ENCODE results near the gene ZNF354B. TPM values are rescaled to one million over a fixed set of nuclear protein-coding genes. Genes with fewer than 3 reads are reported as not detected.

The ZNF354B gene
- total and polyA plus RNA-seq, 2 of the 8 experiments (the other 6 are each of a cell fraction or from before 2014, with no cell fraction given), result 5.0 to 10.8 TPM

DNA sequence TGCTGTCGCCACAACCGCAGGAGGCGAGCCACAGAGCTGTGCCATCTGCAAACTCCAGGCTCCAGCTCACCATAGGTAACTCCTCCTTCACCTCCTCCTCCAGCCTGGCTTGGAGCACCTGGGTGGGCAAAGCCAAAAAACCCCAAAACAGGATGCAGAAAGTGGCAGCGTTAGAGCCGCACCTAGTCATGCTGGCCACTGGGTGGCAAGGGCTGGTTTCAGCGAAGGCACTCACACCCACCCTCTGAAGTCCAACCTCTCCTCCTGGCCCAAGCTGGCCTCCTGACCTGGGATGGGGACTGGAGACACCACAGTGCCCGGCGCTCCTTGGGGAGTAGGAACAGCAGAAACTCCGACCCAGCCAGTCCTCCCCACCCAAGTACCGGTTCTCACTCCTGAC lies 28.7 kb upstream of the ZNF354B start:
- H3K36me3 ChIP-seq (ENCODE audit: control insufficient read depth in 2 of 4, insufficient read depth in 4 of 4, low read length in 3 of 4), result no peaks in the 10 kb centered on the region
- no peaks in the 10 kb centered on the region for H3K27me3 ChIP-seq (replicated peaks in 1 of 4; ENCODE audit: control insufficient read depth in 3 of 4, extremely low read depth in 1 of 4, insufficient read depth in 3 of 4, low read length in 3 of 4)
- no peak overlapping the region for H4K5ac ChIP-seq (ENCODE audit: insufficient read length, low read depth, low read length)
- no peak overlapping the region for H3K4me3 ChIP-seq (ENCODE audit: extremely low read depth in 1 of 4, insufficient read depth in 2 of 4, low read depth in 3 of 4, low read length in 4 of 4)
- H3K18ac ChIP-seq (ENCODE audit: extremely low read depth, low read length), result no peak overlapping the region
- H2BK12ac ChIP-seq (ENCODE audit: low read depth, low read length), result no peak overlapping the region
- peaks cover 0 to 26% of the 10 kb centered on the region in 2 experiments; a peak in 2 of 4 replicates for H3K9me3 ChIP-seq (ENCODE audit: insufficient read depth in 2 of 2, low read depth in 1 of 2, low read length in 1 of 2)
- H3K4me2 ChIP-seq (ENCODE audit: insufficient read depth in 1 of 2, low read depth in 2 of 2, low read length in 2 of 2), result no peak overlapping the region
- no peak overlapping the region for H2BK15ac ChIP-seq (ENCODE audit: low read length)
- CTCF ChIA-PET (ENCODE audit: partially characterized antibody), result interaction anchor here (0.7 to 2.5 kb wide), 5 partner anchors 13 to 65 kb away, joined by 3 to 6 read pairs (median 3); no protein-coding TSS in a partner anchor
- H3K27ac ChIP-seq (ENCODE audit: low read depth, low read length), result no peak overlapping the region
- no peak overlapping the region for H3K9ac ChIP-seq (replicated peaks in 1 of 4; ENCODE audit: extremely low read depth in 1 of 4, low read depth in 3 of 4, low read length in 3 of 4)
- FAIRE-seq (no peak), DNase-seq (ENCODE audit: low read depth in 1 of 2, low spot score in 2 of 2) (no peak)
- no peak overlapping the region for H4K91ac ChIP-seq (replicated peaks; ENCODE audit: insufficient read length, low read length)
- H3K79me1 ChIP-seq (ENCODE audit: low read depth, low read length), result no peaks in the 10 kb centered on the region
- no peaks in the 10 kb centered on the region for H3K4me1 ChIP-seq (replicated peaks in 1 of 4; ENCODE audit: control insufficient read depth in 3 of 4, insufficient read depth in 4 of 4, low read length in 3 of 4)
- 78% methylated on average over 9 of the region's 10 CpGs; no CpG with 5 or more reads in 1 of the 2 experiments for WGBS, 2 experiments (ENCODE audit: extremely low coverage in 1 of 2, insufficient coverage in 1 of 2, insufficient read length in 1 of 2, insufficient replicate concordance in 2 of 2, low coverage in 1 of 2, low lambda C conversion rate in 2 of 2, missing lambda C conversion rate in 1 of 2)
- no peak for TF ChIP-seq RBBP5 (IDR thresholded peaks at IDR 0.05; ENCODE audit: borderline replicate concordance, low read depth, low read length)
- peak in 1 of 2 experiments; percentile 15; a peak in 1 of 4 replicates for TF ChIP-seq RAD21 (IDR thresholded peaks at IDR 0.05 in 1 of 2, conservative IDR thresholded peaks at IDR 0.05 in 1 of 2; ENCODE audit: low read depth in 2 of 2, low read length in 2 of 2)
- TF ChIP-seq SIX5 (IDR thresholded peaks at IDR 0.05; ENCODE audit: low read depth, low read length), result no peak
- TF ChIP-seq, protein P1, sequence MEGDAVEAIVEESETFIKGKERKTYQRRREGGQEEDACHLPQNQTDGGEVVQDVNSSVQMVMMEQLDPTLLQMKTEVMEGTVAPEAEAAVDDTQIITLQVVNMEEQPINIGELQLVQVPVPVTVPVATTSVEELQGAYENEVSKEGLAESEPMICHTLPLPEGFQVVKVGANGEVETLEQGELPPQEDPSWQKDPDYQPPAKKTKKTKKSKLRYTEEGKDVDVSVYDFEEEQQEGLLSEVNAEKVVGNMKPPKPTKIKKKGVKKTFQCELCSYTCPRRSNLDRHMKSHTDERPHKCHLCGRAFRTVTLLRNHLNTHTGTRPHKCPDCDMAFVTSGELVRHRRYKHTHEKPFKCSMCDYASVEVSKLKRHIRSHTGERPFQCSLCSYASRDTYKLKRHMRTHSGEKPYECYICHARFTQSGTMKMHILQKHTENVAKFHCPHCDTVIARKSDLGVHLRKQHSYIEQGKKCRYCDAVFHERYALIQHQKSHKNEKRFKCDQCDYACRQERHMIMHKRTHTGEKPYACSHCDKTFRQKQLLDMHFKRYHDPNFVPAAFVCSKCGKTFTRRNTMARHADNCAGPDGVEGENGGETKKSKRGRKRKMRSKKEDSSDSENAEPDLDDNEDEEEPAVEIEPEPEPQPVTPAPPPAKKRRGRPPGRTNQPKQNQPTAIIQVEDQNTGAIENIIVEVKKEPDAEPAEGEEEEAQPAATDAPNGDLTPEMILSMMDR (IDR thresholded peaks at IDR 0.05; ENCODE audit: control extremely low read depth in 1 of 3, insufficient read depth in 1 of 3, low read depth in 1 of 3, low read length in 3 of 3), result peak; percentile 12 to 44 (median 42); a peak in 3 of 4 replicates
- H2AK5ac ChIP-seq (ENCODE audit: low read depth, low read length), result no peak overlapping the region
- no peak overlapping the region for H3K56ac ChIP-seq (replicated peaks; ENCODE audit: insufficient read length, low read depth, low read length)
- H2BK120ac ChIP-seq (replicated peaks; ENCODE audit: low read depth, low read length), result no peak overlapping the region
- H3K23me2 ChIP-seq (ENCODE audit: low read depth, low read length), result no peaks in the 10 kb centered on the region
- H2AFZ ChIP-seq (ENCODE audit: low read length), result no peak overlapping the region
- no peak overlapping the region for H3K4ac ChIP-seq (replicated peaks; ENCODE audit: insufficient read length, low read depth, low read length)
- H4K20me1 ChIP-seq (replicated peaks in 1 of 2; ENCODE audit: control insufficient read depth in 1 of 2, insufficient read depth in 2 of 2, low read length in 2 of 2), result no peaks in the 10 kb centered on the region
- POLR2A ChIA-PET (ENCODE audit: partially characterized antibody), result interaction anchor here (1.1 kb wide), 1 partner anchor 37 kb away, joined by 3 read pairs; no protein-coding TSS in a partner anchor
- H4K8ac ChIP-seq (ENCODE audit: extremely low read depth, insufficient read depth, low read length), result no peak overlapping the region
- no peak overlapping the region for H3K14ac ChIP-seq (ENCODE audit: insufficient read length)
- no peak overlapping the region for H2BK5ac ChIP-seq (ENCODE audit: low read depth, low read length)
- H3K79me2 ChIP-seq (ENCODE audit: control insufficient read depth in 1 of 2, insufficient read depth in 2 of 2, low read length in 2 of 2), result no peaks in the 10 kb centered on the region
- H2BK20ac ChIP-seq (ENCODE audit: low read length), result no peak overlapping the region
- H3K23ac ChIP-seq (ENCODE audit: insufficient read length), result no peak overlapping the region

Data from H1 (cell line).